GM21423 (cell line): ENCODE results near the gene FARP1.

Source experiments
- ATAC-seq: cut with Tn5 transposase; IDR thresholded peaks from one replicate; pipeline ENCODE4 v1.9.1; 2021; ENCODE audit warnings: mild to moderate bottlenecking, moderate library complexity; ENCODE audit not compliant: unreplicated experiment

Gene FARP1

DNA sequence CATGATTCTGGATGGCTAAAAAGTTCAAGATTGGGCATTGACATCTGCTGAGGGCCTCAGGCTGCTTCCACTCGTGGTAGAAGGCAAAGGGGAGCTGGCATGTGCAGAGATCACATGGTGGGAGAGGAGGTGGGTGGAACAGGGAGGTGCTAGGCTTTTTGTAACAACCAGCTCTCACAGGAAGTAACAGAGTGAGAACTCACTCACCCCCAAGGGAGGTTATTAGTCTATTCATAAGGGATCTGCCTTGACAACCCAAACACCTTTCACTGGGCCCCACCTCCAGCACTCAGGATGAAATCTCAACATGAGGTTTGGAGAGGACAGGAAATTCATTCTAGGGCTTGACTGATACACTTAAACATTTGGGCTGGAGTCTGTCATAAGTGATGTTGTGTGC is 231.9 kb downstream of the FARP1 start:
- ATAC-seq: no peak

DNA sequence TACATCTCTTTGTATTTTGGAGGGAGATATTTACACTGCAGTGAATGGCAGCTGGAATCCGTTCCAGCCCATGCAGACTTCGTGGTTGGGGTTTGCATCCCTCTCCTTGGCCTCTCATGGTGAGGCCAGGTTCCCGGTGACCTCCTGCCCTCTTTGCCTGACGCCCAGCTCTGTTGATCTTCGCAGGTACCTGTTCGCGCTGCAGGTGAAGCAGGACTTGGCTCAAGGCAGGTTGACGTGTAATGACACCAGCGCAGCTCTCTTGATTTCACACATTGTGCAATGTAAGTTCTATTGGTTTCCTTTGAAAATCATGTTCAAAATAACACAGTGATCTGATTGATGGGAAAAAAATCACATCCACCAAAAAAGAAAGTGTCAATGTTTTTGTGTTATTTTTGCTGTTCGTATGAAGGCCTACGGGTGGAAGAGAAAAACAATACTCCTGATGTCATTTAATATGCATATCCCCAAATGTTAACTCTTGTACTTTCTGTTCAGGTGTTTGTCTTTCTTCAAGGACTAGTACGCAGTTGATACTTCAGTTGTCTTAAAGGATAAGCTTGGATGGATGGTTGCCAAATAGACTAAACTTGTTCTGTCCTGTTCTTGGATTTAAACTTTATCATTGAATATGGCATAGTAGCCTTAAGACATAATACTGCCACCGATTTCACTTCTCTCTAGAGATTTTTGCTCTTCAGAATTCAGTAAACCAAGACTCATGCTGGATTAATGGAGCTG is 234.9 kb downstream of the FARP1 start:
- no peak for ATAC-seq

DNA sequence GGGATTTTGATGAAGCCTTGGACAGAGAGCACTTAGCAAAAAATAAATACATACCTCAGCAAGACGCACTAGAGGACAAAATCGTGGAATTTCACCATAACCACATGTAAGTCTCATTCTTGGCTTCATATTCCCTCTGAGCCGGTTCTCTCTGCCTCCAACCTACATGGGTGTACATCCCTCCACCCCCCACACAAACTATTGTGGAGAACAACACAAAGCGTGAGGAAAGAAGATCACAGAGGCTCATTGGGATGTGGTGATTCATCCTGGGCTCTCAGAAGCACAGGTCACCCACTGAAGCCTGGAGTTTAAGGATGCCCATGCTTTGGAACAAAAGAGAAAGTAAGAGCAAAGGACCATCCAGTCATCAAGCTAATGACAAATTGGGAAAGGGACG is 241.8 kb downstream of the FARP1 start:
- no peak for ATAC-seq

DNA sequence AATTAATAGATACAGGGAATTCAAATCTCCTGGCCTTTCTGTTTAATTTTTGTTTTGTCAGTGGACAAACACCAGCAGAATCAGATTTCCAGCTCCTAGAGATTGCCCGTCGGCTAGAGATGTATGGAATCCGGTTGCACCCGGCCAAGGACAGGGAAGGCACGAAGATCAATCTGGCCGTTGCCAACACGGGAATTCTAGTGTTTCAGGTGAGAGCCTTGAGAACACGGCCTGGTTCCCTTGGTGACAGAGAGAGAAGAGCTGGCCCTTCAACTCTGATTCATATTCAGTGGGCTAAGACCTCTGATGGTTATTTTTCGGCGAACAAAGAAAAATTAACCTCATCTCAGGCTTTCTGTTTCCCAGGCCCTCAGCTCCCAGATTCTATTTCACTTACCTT is 242.7 kb downstream of the FARP1 start:
- ATAC-seq: no peak

- ATAC-seq: no peak
These were observed 243.7 kb downstream of the FARP1 start for GRCh38 chr13:98386637-98387036.

DNA sequence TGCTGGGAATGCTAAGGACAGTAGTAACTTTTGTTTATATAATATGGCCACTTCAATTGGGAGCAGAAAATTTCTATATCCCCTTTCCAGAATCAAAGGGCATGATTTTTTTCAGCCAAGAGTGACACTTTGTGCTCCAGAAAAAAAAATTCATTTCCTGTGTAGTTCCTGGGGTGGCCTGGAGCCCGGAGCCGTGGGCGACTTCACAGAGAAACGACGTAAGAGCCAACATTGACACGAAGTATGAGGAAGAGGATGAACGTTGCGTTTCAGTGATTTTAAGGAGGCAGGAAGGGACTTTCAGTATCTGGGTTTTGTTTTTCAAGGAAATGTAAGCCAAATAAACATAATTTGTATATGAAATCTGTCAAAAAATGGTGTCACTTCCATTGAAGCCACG is 246.4 kb downstream of the FARP1 start:
- no peak for ATAC-seq

DNA sequence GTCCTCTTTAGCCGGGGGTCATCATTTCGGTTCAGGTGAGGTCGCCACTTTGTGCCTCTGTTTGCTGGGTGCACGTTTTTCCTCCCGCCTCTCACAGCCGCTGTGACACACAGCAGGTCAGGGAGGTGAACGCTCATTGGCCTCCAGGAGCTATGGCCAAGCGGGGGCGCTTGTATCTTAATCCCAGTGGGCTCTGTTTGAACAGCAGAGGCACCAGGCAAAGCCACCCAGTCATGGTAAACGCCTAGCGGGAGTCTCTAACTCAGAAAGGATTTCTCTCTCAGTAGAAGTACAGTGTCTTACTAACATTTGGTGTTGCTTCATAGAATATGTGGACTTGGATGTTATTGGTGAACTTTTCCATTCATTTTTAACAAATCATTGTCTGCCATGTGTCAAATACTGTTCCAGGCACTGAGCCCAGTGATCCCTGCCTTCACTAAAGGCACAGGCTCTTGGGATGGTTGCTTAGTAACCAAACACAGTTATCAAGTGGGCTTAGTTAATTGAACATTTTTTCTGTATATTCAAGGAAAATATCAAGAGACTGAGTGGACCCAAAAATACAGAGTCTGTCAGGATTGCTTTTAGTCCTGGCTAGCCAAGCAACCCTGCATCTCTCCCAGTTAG is 247.3 kb downstream of the FARP1 start:
- no peak for ATAC-seq

GRCh38 chr13:98393873-98394272 is 251.0 kb downstream of the FARP1 start:
- no peak for ATAC-seq

GRCh38 chr13:98394820-98395510 is 252.1 kb downstream of the FARP1 start:
- ATAC-seq: no peak

DNA sequence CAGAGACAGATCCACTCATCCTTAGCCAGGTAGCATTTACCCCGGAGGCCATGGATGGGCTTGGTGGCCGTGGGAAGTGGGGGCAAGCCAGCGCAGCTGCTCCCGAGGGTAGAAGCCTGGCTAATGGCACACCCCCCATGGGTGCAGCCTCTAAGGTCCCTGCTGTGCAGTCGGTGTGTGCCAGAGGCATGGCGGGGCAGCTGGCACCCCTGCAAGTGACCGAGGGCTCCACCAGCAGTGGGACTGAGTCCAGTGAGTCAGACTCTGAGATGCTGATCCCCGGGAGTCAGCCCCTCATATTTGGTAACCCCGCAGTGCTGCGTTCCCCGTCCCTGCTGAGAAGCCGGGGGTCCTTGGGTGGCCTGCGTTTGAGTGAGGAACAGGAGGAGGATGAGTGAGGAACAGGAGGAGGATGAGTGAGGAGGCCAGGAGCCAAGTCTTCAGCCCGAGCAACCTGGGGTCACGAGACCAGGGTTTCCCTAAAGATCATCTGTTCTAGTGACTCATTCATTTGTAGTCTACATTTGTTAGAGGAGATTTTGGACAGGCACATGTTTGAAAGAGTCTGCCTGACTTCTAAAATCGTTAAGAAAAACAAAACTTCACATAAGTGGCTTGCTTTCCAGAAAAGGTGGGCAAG is 253.3 kb downstream of the FARP1 start:
- no peak for ATAC-seq

GRCh38 chr13:98397221-98397620 is 254.3 kb downstream of the FARP1 start:
- no peak for ATAC-seq

DNA sequence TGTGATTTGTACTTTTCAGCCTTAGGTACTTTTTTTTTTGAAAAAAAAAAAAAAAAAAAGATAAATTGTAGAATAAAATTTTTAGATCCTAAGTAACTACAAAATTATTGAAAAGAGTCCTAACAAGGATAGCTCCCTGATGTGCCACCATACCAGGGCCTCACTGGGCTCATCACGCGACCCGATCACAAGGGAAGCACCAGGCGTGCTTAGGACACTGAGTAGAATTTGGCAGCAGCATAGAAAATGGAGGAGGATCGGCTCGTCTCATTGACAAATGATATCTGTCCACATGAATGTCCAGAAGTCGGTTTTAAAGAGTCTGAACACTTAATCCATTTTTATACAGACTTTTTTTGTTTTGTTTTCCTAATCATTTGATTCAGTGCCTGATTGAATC is 255.0 kb downstream of the FARP1 start:
- no peak for ATAC-seq

DNA sequence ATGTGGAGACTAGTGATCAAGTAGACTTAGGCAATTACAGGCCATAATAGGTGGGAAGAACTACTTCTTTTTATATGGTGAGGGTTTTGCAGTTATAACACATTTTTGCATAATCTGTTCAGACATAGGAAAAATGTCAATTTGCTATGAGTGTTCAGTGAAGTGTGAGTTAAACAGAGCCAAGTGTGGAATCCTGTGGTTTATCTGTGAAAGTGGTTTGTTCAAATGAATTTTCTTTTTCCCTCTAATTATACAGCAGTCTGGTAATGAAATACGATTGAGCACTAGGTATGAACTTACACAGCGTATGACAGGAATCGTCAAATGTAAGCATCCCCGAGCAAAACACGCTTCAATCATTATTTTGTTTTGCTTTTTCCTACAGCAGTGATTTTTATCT is 255.7 kb downstream of the FARP1 start:
- ATAC-seq: no peak

- ATAC-seq: no peak
These were observed 256.9 kb downstream of the FARP1 start for GRCh38 chr13:98399756-98400155.

GRCh38 chr13:98401934-98402333 is 259.0 kb downstream of the FARP1 start:
- ATAC-seq: no peak

GRCh38 chr13:98403076-98403475 is 260.2 kb downstream of the FARP1 start:
- ATAC-seq: no peak

DNA sequence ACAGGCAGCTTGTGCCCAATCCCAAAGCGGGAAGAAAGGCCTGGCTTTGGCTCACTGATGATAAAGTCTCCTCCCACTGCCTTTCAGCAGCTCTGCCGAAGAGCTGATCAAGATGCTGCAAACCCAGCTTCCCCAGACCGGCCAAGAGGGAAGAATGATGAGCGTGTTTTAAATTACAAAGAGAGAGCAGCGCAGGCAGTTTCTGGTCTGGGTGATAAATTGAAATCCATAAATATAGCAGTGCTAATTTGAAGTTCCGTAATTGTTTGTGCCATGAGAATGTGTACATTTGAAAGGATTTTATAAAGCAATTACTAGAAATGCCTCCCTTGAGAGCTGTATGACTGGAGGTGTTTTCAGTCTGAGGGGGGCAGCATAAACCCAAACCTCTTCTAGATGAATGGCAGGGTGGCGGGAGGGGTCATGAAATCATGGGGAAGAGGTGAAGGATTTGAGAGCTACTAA is 262.2 kb downstream of the FARP1 start:
- ATAC-seq: no peak

DNA sequence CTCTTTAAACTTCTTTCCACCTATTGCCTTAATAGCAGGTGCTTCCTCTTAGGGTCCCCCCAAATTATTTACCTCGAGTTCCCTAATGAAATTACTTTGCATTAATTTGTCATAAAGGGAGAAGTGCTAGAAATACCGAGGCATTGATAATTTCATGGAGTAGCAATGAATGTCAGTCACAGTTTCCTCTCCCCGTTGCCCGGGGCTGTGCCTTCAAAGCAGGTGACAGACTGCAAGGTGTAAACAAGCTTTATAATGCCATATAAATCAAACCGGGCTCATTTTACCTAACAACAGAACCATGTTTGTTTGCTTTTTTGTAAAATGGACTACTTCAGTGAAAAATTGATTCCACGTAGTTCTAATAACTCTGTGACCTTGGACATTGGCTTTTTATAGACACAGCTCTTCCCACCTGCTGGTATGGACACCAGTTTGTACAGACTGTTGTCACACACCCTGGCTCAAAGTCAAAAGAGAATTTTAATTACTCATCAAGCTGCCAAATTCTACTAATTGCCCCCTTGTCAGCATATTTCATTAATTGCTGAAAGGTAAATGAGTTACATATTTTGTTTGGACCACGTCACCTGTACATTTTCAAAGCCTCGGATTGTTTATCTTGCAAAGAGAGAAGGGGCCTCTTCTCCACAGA is 262.9 kb downstream of the FARP1 start:
- ATAC-seq: no peak

DNA sequence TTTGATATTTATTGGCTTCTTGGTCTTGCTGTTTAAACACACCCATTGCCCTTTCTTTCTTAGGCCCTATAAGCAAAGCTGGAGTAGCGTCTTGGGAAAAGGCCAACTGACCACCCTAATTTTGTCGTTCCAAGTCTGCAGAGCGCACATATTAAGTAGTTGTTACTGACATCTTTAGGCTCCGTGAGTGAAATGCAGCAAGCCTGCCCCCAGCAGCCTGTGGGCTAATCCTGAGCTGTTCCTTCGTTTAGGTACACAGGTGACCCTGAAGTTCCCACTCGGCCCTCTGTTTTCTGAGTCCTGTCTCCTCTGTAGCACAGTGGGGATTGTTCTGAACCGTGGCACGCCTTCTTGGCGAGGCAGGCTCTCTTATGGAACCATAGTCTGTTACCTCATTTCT is 263.5 kb downstream of the FARP1 start:
- no peak for ATAC-seq

- no peak for ATAC-seq
These were observed 264.1 kb downstream of the FARP1 start for GRCh38 chr13:98406971-98407370.

DNA sequence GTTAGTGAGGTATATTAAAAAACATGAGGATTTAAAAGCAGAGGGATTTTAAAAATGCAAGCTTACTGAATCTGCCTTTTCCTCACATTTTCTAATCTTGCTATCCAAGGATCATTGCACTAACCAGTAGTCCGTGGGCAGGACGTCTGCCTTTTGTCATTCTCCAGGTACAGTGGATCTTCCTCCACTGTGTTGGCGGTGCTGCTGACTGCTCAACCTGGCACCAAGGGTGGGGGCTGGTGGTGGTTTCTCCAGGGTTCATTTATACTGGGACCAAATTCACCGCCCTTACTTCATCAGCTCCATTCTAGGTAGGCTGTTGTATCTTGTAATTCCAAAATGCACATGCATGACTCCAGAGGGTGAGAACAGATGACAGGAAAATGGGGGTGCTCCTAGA is 264.7 kb downstream of the FARP1 start:
- no peak for ATAC-seq
